Measurements from ENCODE around the gene THSD7B. TPM values are rescaled to one million over a fixed set of nuclear protein-coding genes. Genes with fewer than 3 reads are reported as not detected.

The THSD7B gene
- total and polyA plus RNA-seq, 2 of the 8 experiments (the other 6 are each of a cell fraction or from before 2014, with no cell fraction given): 0.60 to 2.9 TPM

DNA sequence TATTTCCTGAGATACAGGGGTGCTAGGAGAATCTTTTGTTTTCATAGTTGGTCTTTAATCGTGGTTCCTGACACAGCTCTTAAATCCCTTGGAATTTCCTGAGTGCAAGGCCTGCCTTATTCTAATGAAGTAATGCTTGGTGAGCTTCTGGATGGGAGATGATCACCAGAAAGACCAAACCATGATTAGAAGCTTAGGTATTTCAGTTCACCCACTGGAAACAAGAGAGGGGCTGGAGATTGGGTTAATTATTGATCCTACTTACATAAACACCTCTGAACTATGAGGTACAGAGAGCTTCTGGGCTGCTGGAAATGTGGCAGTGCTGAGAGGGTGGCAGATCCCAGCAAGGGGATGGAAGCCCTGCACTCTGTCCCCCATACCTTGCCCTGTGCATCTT lies 406.8 kb downstream of the THSD7B start (continued):
- TF ChIP-seq, protein P1, sequence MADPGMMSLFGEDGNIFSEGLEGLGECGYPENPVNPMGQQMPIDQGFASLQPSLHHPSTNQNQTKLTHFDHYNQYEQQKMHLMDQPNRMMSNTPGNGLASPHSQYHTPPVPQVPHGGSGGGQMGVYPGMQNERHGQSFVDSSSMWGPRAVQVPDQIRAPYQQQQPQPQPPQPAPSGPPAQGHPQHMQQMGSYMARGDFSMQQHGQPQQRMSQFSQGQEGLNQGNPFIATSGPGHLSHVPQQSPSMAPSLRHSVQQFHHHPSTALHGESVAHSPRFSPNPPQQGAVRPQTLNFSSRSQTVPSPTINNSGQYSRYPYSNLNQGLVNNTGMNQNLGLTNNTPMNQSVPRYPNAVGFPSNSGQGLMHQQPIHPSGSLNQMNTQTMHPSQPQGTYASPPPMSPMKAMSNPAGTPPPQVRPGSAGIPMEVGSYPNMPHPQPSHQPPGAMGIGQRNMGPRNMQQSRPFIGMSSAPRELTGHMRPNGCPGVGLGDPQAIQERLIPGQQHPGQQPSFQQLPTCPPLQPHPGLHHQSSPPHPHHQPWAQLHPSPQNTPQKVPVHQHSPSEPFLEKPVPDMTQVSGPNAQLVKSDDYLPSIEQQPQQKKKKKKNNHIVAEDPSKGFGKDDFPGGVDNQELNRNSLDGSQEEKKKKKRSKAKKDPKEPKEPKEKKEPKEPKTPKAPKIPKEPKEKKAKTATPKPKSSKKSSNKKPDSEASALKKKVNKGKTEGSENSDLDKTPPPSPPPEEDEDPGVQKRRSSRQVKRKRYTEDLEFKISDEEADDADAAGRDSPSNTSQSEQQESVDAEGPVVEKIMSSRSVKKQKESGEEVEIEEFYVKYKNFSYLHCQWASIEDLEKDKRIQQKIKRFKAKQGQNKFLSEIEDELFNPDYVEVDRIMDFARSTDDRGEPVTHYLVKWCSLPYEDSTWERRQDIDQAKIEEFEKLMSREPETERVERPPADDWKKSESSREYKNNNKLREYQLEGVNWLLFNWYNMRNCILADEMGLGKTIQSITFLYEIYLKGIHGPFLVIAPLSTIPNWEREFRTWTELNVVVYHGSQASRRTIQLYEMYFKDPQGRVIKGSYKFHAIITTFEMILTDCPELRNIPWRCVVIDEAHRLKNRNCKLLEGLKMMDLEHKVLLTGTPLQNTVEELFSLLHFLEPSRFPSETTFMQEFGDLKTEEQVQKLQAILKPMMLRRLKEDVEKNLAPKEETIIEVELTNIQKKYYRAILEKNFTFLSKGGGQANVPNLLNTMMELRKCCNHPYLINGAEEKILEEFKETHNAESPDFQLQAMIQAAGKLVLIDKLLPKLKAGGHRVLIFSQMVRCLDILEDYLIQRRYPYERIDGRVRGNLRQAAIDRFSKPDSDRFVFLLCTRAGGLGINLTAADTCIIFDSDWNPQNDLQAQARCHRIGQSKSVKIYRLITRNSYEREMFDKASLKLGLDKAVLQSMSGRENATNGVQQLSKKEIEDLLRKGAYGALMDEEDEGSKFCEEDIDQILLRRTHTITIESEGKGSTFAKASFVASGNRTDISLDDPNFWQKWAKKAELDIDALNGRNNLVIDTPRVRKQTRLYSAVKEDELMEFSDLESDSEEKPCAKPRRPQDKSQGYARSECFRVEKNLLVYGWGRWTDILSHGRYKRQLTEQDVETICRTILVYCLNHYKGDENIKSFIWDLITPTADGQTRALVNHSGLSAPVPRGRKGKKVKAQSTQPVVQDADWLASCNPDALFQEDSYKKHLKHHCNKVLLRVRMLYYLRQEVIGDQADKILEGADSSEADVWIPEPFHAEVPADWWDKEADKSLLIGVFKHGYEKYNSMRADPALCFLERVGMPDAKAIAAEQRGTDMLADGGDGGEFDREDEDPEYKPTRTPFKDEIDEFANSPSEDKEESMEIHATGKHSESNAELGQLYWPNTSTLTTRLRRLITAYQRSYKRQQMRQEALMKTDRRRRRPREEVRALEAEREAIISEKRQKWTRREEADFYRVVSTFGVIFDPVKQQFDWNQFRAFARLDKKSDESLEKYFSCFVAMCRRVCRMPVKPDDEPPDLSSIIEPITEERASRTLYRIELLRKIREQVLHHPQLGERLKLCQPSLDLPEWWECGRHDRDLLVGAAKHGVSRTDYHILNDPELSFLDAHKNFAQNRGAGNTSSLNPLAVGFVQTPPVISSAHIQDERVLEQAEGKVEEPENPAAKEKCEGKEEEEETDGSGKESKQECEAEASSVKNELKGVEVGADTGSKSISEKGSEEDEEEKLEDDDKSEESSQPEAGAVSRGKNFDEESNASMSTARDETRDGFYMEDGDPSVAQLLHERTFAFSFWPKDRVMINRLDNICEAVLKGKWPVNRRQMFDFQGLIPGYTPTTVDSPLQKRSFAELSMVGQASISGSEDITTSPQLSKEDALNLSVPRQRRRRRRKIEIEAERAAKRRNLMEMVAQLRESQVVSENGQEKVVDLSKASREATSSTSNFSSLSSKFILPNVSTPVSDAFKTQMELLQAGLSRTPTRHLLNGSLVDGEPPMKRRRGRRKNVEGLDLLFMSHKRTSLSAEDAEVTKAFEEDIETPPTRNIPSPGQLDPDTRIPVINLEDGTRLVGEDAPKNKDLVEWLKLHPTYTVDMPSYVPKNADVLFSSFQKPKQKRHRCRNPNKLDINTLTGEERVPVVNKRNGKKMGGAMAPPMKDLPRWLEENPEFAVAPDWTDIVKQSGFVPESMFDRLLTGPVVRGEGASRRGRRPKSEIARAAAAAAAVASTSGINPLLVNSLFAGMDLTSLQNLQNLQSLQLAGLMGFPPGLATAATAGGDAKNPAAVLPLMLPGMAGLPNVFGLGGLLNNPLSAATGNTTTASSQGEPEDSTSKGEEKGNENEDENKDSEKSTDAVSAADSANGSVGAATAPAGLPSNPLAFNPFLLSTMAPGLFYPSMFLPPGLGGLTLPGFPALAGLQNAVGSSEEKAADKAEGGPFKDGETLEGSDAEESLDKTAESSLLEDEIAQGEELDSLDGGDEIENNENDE (IDR thresholded peaks at IDR 0.05; ENCODE audit: insufficient replicate concordance, low read length): no peak
- no peak for TF ChIP-seq GABPA (IDR thresholded peaks at IDR 0.05; ENCODE audit: borderline replicate concordance, insufficient read depth, low read length)
- no peak for TF ChIP-seq KDM1A (IDR thresholded peaks at IDR 0.05; ENCODE audit: borderline replicate concordance, low read length)
- no peak for TF ChIP-seq ASH2L (IDR thresholded peaks at IDR 0.05; ENCODE audit: low read length)
- TF ChIP-seq EP300 (IDR thresholded peaks at IDR 0.05; ENCODE audit: borderline replicate concordance in 1 of 2, low read depth in 2 of 2, low read length in 2 of 2): no peak
- TF ChIP-seq KDM4A (IDR thresholded peaks at IDR 0.05; ENCODE audit: low read depth, low read length, severe bottlenecking): no peak
- no peak for TF ChIP-seq BRCA1 (IDR thresholded peaks at IDR 0.05; ENCODE audit: low read depth, low read length)
- TF ChIP-seq SIN3A (conservative IDR thresholded peaks at IDR 0.05 in 1 of 2, IDR thresholded peaks at IDR 0.05 in 1 of 2; ENCODE audit: low read depth in 1 of 2, low read length in 2 of 2): no peak
- TF ChIP-seq JUND (IDR thresholded peaks at IDR 0.05; ENCODE audit: low read length): no peak
- no peak for TF ChIP-seq TCF12 (IDR thresholded peaks at IDR 0.05; ENCODE audit: low read depth, low read length)
- TF ChIP-seq PHF8 (conservative IDR thresholded peaks at IDR 0.05; ENCODE audit: low read depth, low read length): no peak
- TF ChIP-seq CBX8 (IDR thresholded peaks at IDR 0.05; ENCODE audit: borderline replicate concordance, low read depth, low read length): no peak
